ENCODE results near the gene ZNF776. TPM values are rescaled to one million over a fixed set of nuclear protein-coding genes. Genes with fewer than 3 reads are reported as not detected.
A peak's percentile ranks its signal among the peaks of the same experiment; 100 is the strongest.
"Not testable (repeated sequence)": the region's sequence is repeated elsewhere in the genome, so short reads cannot be mapped to it uniquely, and the experiment has no call there.

Gene ZNF776
- total RNA-seq, 1 donor: 33.7 TPM

DNA sequence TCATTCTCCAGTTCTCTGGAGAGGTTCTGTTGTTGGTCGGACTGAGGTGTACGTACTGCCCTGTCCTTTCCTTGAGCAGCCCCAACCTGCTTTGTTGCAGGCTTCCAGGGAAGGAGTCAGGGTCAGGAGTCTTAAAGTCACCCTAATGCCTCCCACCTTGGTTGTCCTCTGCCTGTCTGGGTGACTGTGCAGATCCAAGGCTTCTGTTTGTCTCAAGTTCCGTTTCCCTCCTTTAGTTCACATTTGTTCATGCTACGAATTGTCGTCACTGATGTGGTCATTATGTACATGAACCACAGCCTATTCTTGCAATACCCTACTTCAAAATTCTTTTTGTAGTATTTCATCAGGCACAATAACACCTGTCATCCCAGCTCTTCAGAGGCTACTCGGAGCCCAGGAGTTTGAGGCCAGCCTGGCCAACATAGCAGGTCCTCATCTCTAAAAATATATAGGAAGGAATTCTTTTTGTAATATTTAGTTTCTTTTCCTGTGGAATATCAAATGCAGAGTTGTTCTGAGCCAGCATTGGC, 30.2 kb downstream of the ZNF776 start:
- DNase-seq (ENCODE audit: low read depth in 2 of 3, low spot score in 2 of 3): no peak

DNA sequence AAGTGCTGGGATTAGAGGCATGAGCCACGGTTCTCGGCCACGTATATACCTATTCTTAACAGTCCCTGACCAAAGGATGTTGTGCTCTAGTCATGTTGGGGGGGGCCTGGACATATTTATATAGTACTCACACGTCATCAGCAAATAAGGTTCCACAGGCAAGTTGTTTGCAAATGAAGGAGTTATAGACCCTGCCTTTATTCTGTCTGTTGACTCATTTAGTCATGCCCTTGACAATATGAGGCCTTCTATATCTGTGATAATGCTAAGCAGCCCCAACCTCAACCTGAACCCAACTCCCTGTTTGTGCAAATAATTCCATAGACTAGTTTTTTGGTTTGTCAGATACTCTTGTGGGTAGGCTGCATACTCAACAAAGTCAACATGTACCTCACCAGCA, 31.7 kb downstream of the ZNF776 start:
- DNase-seq (ENCODE audit: low read depth in 2 of 3, low spot score in 2 of 3): no peak

DNA sequence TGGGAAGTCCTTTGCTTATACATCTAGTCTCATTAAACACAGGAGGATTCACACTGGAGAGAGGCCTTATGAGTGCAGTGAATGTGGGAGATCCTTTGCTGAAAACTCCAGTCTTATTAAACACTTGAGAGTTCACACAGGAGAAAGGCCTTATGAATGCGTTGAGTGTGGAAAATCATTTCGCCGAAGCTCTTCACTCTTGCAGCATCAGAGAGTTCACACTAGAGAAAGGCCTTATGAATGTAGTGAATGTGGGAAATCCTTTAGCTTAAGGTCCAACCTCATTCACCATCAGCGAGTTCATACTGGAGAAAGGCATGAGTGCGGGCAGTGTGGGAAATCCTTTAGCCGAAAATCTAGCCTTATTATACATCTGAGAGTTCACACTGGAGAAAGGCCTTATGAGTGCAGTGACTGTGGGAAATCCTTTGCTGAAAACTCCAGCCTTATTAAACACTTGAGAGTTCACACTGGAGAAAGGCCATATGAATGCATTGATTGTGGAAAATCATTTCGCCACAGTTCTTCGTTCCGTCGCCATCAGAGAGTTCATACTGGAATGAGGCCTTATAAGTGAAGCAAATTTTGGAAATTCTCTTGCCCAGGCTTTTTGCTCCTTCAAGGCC, 32.7 kb downstream of the ZNF776 start:
- DNase-seq (ENCODE audit: low read depth in 2 of 3, low spot score in 2 of 3): no peak

DNA sequence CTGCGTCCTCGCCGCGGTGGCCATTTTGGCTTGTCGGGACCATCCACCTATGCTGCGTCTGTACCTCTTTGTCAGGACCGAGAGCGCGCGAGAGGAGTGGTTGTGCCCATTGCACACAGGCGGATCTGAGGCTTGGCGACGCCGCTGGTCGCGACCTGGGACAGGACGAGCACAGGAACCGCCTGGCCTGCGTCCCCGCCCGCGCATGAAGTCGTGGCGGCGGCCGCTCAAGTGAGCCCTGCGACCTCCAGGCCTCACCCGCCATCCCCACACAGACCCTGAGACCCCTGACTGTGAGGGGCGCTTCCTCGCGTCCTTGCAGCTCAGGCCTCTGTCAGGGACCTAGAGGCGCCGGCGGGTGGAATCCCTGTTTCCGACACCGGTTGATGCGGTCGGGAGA, 39.7 kb downstream of the ZNF776 start:
- DNase-seq (ENCODE audit: low read depth in 2 of 3, low spot score in 2 of 3): no peak

DNA sequence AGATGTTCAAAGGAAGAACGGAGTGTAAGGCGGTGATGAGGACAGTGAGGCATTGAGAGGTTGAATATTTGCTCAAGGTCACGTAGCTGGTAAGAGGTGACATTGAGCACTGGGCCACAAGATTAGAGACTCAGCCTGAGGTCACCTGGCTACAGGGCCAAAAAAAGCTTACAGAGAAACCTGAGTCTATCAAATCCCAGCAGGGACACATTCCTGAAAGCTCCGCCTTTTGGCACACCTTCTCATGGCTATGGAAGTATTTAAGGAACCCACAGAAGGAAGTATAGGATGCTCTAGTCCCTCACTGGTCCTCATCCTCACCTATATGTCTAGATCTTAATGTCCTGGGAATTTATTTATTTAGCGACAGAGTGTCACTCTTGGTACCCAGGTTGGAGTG, 40.3 kb downstream of the ZNF776 start:
- no peak for DNase-seq (ENCODE audit: low read depth in 2 of 3, low spot score in 2 of 3)

DNA sequence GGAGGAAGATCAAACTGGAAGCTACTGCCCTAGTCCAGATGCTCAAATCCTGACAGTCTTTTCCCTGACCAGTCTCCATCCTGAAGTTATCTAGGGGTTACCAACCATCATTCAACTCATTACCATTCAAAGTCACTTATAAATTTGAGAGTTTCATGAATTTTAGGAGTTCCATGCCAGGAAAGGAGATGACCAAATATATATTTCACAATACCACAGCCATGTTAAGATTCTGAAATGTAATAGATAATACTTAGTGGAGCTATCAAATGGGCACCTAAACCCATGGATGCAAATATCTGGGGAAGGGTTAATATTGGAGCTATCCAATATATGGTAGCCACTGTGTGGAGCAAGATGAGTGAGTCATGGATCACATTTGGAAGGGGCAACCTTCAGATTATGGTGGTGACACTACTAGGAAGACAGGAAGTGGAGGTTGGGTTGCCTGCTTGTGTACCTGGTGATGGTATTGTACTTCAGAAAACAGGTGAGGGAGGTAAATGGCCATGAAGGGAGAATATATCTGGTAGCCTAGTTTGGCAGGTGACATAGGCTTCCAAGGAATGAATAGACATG, 41.6 kb downstream of the ZNF776 start:
- DNase-seq (ENCODE audit: low read depth in 2 of 3, low spot score in 2 of 3): no peak

DNA sequence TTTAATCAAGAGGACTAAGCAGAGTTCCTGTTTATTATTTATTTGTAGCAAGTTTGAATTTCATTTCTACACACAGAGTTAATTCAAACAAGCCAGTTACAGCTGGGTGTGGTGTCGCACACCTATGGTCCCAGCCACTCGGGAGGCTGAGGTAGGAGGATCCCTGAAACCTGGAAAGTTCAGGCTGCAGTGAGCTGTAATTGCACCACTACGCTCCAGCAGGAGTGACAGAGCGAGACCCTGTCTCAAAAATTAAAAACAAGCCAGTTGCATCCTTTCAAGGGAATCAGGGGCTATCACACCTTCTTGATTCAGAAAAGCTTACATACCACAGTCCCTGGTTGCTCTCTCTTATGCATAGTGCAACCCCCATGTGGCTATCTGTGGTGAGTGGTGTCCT, 42.7 kb downstream of the ZNF776 start:
- no peak for DNase-seq (ENCODE audit: low read depth in 2 of 3, low spot score in 2 of 3)

DNA sequence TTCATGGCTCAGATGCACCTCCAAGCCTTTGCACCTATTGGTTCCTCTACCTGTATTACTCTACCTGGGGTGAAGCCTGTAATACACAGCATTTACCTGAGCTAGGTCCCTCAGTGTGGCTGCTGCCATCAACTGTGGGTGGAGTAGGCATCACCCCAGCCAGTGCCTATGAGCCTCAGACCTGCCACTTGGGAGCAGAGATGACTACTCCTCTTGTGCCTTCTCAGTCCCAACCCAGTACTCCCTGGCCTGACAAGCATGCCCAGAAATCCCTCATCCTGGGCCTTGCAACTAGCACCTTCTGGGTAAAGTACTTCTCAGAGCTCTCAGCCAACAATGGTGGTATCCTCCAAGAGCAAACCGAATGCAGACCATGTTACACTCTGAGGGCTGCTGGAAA, 50.0 kb downstream of the ZNF776 start:
- not testable (repeated sequence) for DNase-seq (ENCODE audit: low read depth in 2 of 3, low spot score in 2 of 3)

DNA sequence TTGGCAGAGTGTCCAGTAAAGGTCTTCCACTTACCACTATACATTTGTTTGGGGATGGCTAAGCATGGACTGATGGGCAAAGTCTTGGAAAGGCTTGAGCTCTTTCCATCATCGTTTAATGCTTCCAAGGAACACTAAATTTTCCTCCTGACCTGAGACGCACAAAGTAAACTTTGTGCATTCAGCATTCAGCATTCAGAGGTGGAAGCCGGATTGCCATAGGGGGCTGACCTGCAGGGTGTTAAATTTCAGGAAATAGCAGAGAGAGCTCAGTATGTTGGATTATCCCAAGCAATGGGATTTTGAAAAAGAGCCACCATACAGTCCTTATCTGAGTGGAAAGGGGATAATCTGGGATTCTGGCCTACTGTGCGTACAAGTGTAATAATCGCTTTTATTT, 54.1 kb downstream of the ZNF776 start:
- no peak for DNase-seq (ENCODE audit: low read depth in 2 of 3, low spot score in 2 of 3)

DNA sequence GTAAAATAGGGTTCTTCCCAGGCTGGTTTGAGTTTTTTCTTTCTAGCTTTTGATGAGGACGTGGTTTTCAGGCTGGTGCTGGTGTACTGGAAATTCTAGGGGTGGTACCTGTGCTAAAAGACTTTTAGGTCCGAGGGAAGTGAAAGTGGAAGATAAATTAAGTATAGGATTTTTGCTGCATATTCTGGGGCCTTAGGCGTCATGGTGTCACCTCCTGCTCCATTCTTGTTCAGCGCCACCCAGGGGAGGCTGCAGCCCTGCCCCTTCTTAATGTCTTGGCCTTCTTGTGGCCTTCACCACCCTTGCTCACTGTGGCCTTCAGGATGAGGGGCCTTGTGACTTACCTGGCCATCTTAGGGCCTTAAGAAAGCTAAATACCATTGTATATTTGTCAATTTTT, 55.7 kb downstream of the ZNF776 start:
- no peak for DNase-seq (ENCODE audit: low read depth in 2 of 3, low spot score in 2 of 3)

DNA sequence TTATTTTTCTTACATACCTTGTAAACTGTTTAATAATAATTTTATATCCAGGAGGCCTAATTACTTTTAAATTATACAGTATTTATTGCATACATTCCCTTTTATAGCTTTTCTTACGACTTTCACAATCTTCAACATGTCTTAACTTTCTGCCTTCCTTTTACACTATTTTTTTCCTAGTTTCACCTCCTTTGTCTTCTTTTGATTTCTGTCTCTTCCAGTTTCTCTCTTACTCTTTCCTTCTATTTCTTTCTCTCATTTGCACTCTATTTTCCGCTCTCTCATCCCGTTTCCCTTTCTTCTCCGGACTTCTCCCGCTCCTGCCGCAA, 56.6 kb downstream of the ZNF776 start:
- no peak for DNase-seq (ENCODE audit: low read depth in 2 of 3, low spot score in 2 of 3)

DNA sequence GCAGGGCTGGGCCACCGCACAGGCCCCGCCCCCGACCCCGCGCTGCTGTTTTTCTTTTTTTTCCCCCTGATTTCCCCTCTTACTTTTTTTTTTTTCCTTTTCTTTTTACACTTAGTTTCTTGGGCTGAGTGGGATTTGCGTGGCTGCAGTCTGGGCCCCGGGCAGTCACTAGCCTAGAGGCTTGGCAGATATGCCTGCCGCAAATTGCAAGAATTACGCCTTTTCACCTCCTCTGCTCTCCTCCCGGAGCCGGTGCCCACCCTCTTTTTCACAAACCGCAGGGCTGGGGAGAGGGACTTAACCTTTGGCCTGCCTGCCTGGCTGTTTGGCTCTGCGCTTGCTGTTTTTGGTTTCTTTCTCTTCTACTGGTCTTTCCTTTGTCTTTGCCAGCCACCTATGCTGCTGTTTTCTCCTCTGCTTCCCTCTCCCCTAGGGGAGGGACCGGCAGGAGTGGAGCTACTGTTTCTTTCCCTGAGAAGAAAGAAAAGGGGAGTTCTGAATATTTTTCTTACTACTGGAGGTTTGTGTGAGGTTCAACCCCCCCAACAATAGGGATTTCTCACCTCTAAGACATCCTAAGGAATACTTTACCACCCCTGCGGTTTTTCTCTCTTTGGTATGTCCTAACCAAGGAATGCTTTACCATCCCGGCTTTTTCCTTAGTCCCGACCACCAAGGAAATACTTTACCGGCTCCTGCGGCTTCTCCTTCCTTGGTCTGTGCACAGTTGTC, 57.1 kb downstream of the ZNF776 start:
- peak in 2 of 3 donors; percentile 62 to 72 for DNase-seq (ENCODE audit: low read depth in 2 of 3, low spot score in 2 of 3)

DNA sequence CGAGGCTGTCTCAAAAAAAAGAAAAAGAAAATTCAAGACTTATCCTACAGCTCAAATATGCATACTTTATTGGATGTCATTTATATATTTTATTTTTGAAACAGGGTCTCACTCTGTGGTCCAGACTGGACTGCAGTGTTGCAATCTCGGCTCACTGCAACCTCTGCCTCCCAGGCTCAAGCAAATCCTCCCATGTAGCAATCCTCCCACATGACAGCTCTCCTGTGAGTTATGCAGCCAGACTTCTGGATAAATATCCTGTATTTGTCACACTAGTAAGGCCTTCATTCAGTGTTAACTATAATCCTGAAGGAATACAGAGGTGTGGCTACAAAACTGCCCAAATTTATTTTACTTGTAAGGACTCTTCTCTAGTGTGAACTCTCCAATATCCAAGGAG, 60.9 kb downstream of the ZNF776 start:
- DNase-seq (ENCODE audit: low read depth in 2 of 3, low spot score in 2 of 3): no peak

Other genes starting within 250 kb of the ZNF776 start
- gene ZNF773, start 246.9 kb upstream of the ZNF776 start, total RNA-seq: 21.5 TPM
- 5.4 TPM for gene ZNF549, start 219.5 kb upstream of the ZNF776 start, total RNA-seq
- 14.3 TPM for gene ZNF550, start 187.0 kb upstream of the ZNF776 start, total RNA-seq
- 4.6 TPM for gene ZNF416, start 167.9 kb upstream of the ZNF776 start, total RNA-seq
- gene ZIK1, start 162.7 kb upstream of the ZNF776 start, total RNA-seq: 24.2 TPM
- 5.1 TPM for gene ZNF530, start 146.9 kb upstream of the ZNF776 start, total RNA-seq
- 48.2 TPM for gene ZNF134, start 132.6 kb upstream of the ZNF776 start, total RNA-seq
- 14.5 TPM for gene ZNF211, start 113.6 kb upstream of the ZNF776 start, total RNA-seq
- not detected for gene ZSCAN4, start 77.9 kb upstream of the ZNF776 start, total RNA-seq
- 22.6 TPM for gene ZNF551, start 64.8 kb upstream of the ZNF776 start, total RNA-seq
- gene ZNF154, start 37.6 kb upstream of the ZNF776 start, total RNA-seq: 15.1 TPM
- gene ZNF671, start 19.2 kb upstream of the ZNF776 start, total RNA-seq: 19.7 TPM
- 32.6 TPM for gene ZNF586, start 22.9 kb downstream of the ZNF776 start, total RNA-seq
- 8.9 TPM for gene ZNF552, start 68.1 kb downstream of the ZNF776 start, total RNA-seq
- 10.0 TPM for gene ZNF587B, start 83.5 kb downstream of the ZNF776 start, total RNA-seq
- 23.4 TPM for gene ZNF587, start 103.0 kb downstream of the ZNF776 start, total RNA-seq
- 26.7 TPM for gene ZNF814, start 142.2 kb downstream of the ZNF776 start, total RNA-seq
- 10.8 TPM for gene ZNF417, start 169.8 kb downstream of the ZNF776 start, total RNA-seq
- gene ZNF418, start 188.6 kb downstream of the ZNF776 start, total RNA-seq: 10.0 TPM
- 9.2 TPM for gene ZNF256, start 200.9 kb downstream of the ZNF776 start, total RNA-seq
- not detected for gene C19orf18, start 227.7 kb downstream of the ZNF776 start, total RNA-seq